Keratinocyte (primary cell): ENCODE data around the gene NFKB2.

Experiments
- CTCF ChIP-seq, 3 experiments: IDR thresholded peaks in 1 of 3; conservative IDR thresholded peaks in 1 of 3; optimal IDR thresholded peaks in 1 of 3; 2 replicates in 2 of 3; 3 replicates in 1 of 3; pipeline versions ENCODE3 to v1.5.1; 2011; ENCODE audit warnings: low read length in 3 of 3, mild to moderate bottlenecking in 3 of 3, moderate library complexity in 2 of 3, control low read depth in 1 of 3, inconsistent platforms in 1 of 3; ENCODE audit not compliant: insufficient read depth in 2 of 3; ENCODE audit errors: extremely low read depth in 1 of 3
- EZH2 ChIP-seq: IDR thresholded peaks from one replicate; pipeline ENCODE4 v1.6.1; 2012; ENCODE audit warnings: inconsistent platforms, mild to moderate bottlenecking, low read length, moderate library complexity

DNA sequence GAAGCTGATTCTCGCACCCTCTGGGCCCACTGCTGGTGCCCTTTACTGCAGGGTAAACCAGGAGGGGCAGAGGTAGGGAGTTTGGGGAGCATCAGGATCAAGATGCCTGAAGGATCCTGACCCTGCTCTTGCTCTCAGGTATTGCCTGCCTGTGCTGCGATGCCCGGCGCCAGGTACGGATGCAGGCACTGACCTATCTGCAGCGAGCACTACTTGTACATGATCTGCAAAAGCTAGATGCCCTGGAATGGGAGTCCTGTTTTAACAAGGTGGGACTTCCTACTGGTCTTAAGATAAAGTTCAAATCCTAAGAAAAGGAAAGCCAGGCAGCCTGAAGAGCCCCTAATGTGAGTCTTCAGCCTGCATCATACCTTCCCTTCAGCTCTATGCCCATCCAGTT lies 16.1 kb upstream of the NFKB2 start:
- TF ChIP-seq CTCF (optimal IDR thresholded peaks at IDR 0.05 in 1 of 3, IDR thresholded peaks at IDR 0.05 in 1 of 3, conservative IDR thresholded peaks at IDR 0.05 in 1 of 3; ENCODE audit: extremely low read depth in 1 of 3, insufficient read depth in 2 of 3, low read length in 3 of 3) (no peak), EZH2 (no peak)
